Stimulated activated CD8-positive, alpha-beta memory T cell treated with anti-CD3 and anti-CD28 coated beads, Interleukin-4, amount 100 ng/mL, for 48 hours (primary cell): Measurements from ENCODE around the gene PTPRN2.

Source experiments
- DNase-seq: peaks from one replicate; pipeline ENCODE4 v3.0.0-alpha.2; 2020

Gene PTPRN2

DNA sequence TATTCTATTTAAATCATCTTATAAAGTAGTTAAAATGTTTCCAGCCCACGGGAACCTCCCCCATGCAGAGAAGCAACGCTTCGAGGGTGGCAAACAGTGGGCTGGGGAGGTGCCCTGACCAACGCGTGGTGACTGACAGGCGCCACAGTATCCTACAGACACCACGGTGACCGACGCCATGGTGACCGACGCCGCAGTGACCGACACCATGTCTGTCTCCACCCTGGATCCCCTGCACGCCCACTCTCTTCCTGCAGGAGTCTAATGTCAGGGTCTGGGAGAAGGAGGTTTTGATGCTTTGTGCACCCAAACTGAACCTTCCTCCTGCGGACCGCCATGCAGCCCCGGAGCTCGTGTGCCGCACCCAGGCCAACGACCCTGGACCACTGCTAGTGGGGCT lies 464.4 kb downstream of the PTPRN2 start:
- no peak for DNase-seq

DNA sequence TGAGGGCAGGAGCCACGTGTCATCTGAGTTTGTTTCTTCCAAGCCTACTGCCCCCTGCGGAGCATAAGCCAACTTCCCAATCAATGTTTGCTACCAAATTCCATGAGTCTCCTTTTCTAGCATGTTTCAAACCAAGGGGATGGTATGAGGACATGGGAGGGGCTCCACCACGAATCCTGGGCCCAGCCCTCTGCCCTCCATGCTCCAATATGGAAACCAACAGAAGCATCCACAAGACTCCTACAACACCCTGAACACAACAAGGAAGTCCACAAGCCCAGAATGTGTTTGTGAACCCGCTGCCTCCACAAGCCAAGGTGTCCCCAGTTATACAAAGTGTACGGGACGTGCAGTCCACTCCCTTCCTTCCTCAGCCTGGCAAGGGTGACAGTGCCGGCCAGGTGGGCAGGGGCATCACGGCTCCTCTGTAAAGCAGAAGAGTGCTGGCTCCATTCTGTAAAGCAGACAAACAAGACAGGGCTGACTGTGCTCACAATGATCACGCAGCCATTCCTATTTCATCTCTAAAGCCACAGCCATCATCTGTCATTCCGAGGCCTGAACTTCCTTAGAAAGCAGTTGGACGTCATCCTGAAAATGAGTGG lies 466.1 kb downstream of the PTPRN2 start:
- no peak for DNase-seq

DNA sequence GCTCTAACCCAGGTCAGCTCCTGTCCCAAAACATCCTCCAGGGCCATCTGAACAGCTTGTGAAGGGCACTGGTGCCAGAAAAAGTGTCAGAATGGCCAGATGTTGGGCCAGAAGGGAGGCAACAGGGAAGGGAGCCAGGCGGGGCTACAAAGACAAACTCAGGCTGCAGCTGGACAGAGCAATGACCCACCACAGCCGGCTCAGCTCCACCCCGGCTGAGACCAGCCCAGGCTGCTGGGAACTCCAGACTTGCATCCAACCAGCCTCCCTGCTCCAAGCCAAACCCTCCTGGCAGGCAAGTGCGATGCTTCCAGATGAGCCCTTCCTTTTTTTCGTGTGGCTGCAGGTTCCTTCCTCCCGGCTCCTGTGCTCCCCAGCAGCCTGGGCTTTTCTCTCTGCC lies 466.9 kb downstream of the PTPRN2 start:
- no peak for DNase-seq

DNA sequence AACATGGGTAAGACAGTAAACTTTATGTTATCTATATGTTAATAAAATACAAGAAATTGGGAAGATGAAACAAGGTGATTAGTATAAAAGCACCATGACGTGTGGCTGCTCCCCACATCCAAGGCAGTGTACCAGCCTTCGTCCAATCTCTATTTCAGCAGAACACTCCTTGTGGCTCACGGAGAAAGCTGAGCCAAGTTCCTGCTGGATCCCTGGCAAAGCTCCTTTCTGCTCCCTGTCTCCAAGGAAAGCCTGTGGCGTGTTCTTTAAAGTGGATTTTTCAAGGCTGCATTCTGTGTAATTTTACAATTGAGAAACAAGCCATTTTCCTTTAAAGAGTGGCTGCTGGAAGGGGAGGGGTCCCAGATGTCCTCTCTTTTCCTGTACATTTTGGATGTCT lies 467.3 kb downstream of the PTPRN2 start:
- no peak for DNase-seq

DNA sequence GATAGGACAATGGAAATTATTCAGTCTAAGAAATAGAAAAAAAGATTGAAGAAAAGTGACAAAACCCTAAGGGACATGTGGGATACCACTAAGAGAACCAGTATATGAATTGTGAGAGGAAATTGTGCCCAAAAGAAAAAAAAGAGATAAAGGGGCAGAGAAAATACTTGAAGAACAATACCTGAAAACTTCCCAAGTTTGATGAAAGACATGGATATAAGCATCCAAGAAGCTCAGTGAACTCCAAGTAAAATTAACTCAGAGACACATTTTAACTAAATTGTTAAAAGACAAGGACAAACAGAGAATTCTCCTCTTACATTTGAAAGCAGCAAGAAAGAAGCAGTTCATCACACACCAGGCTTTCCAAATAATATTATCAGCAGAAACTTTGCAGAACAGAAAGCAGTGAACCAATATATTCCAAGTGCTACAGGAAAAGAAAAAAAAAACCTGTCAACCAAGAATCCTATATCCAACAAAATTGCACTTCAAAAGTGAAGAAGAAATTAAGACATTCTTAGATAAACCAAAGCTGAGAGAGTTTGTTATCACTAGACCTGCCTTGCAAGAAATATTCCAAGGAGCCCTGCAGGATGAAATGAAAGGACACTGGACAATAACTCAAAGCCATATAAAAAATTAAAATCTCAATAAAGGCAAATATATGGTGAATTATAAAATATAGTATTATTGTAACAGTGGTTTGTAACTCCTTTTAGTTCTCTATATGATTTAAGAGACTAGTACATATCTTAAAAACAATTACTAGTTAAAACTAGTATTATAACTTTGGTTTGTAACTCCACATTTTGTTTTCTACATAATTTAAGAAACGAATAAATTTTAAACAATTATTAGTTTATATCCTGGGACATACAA lies 470.0 kb downstream of the PTPRN2 start:
- no peak for DNase-seq

DNA sequence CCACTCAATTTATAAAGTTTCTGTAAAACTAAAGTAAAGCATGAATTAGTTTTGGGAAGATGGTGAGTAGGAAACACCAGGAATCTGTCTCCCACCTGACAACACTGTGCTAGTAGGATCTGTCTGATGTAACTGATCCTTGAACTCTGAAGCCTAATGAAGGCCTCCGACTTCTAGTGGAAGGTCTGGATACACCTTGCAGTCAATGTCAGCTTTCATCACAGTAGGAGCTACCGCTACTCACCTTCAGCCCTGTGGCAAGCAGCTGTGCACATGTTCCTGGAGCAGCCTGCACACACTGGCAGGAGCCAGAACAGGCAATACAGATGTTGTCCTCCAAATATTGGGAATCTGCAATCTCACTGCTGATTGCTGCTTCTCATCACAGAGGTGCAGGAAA lies 471.4 kb downstream of the PTPRN2 start:
- no peak for DNase-seq

DNA sequence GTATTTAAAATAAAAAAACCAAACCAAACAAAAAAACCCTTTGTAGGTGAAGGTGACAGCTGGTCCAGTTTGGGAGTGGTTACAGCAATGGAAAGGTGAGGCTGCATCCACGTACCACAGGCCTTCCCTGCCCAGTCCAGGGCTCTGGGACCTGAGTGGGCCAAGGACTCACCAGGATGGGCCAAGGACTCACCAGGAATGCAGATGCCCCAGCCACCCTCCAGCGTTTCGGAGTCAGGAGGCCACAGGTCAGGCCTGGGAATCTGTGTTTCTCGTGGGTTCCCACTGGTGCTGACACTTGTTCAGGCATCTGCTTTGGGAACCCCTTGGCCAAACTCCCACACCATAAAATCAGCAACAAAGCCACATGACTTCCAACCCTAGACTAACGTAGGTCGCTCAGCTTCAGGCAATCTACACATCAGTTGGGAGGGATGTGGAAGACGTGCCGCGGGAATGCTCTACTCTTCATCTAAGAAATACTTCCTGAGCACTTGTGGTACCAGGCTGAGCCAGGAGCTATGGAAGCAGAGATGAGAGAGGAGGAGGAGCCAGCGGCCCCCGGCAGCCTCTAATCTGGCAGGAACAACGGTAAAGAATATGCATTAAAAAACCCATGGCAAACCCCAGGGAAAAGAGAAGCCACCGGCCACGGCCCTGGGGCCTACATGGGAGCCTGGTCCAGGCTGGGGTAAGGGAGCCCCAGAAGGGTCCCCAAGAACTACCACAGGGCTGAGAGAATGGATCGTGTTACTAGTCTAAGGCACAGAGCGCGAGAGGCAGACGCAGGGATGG lies 473.4 kb downstream of the PTPRN2 start:
- DNase-seq = no peak

DNA sequence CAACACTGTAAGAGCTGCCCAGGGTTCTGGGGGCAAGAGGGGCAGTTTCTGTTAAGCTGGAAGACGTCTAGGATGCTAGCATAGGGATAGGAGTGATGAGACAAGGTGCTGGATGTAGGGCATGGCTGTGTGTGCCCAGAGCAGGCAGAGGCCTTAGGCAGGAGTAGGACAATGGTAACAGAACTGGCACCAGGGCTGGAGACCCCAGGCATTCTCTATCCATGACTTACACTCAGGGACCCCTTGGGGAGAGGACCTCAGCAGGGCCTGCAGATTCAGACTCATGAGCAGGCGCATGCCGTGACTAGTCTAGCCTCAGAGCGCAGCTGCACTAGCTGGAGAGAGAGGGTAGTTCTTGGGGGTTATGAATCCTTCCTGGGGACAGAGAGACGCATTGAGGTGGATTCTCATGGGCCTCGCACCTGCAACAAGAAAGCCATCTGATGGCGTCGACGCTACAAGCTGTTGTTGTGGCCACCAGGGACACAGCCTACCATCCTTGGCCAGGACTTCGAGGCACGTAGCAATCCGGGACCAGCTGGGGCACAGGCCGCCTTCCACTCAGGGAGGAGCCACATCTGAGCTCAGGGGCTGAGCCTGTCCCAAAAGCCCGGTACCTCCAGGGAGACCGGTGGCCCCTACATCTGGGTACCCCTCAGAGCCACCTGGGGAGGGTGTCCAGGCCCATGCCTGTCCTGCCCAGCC lies 474.1 kb downstream of the PTPRN2 start:
- no peak for DNase-seq

DNA sequence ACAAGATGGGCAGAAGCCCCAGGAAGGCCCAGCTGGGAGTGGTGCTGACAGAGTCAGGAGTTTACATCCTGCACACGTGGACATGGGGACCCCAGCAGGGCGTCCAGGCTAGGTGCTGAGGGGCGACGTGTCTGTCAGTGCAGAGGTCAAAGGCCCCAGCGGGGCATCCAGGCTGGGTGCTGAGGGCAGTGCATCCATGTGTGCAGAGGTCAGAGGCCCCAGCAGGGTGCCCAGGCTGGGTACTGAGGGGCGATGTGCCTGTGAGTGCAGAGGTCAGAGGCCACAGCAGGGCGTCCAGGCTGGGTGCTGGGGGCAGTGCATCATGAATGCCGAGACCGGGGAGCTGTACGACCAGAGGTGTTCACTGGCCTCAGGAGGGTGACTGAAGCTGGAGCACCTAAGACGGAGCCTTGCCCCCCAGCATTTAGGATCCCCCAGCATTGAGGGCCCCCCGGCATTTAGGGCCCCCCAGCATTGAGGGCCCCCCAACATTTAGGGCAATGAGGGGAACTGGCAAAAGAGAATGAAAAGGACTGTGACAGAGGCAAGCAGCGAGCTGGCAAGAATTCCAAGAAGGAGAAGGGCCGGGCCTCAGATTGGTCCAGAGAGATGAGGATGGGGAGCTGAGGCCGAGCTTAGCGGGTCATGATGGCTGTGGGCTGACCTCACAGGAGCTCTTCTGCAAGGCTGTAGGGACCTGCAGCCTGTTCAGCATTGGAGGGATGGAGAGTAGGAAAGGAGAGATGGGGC lies 474.9 kb downstream of the PTPRN2 start:
- DNase-seq = no peak

DNA sequence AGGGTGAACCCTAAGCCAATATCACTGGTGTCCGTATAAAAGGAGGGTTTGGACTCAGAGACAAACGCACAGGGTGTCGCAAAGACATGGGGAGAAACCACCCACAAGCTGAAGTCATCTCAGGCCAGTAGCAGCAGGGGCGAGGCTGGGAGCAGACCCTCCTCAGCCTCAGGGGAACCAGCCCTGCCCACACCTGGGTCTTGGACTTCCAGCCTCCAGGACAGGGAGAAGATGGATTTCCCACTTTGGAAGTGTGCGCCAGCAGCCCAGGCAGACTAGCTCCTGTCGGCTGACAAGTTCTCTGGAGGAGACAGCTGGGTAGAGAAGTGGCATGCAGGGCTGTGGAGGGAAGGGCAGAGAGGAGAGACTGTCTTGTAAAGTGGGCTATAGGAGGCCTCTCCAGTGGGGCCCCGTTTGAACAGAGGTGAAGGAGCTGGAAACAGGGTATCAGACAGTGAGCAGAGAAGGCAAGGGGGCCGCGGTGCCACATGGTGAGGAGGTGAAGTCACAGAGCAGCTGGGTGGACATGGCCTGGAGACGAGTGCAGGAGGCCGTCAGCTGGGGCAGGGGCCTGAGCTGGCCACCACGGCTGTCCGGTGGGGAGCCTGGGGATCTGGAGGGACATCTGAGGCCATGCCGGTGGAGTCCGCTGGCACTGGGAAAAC lies 475.6 kb downstream of the PTPRN2 start:
- no peak for DNase-seq

DNA sequence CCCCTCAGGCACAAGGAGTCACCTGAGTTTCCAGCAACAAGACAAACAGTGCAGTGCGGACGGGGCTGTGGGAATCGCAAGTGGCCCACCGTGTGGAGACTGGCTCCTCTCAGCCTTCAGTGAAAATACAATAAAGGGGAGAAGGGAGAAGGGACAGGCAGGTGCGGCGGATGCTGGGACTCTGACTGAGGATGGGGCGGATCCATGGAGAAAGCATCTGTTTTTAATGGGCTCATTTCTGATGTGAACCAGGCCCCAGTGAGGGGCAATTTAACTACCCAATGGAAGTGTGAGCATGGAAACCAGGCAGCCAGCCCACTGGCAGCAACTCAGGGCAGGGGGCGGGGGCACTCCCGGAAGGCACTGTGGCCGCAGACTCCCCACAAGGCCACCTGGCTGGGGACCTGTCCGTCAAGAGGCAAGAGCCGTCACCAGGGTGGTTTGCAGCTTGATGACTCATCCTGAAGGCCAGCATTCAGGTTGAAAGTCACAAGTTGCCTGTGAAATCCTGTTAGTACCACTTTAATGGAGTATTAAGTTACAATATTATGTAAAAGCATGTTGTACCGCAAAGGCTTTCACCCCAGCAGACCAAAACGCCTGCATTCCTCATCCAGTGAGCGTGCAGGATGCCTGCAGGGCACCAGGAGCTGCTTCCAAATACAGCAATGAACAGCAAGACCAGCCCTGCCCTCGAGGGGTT lies 476.4 kb downstream of the PTPRN2 start:
- no peak for DNase-seq

DNA sequence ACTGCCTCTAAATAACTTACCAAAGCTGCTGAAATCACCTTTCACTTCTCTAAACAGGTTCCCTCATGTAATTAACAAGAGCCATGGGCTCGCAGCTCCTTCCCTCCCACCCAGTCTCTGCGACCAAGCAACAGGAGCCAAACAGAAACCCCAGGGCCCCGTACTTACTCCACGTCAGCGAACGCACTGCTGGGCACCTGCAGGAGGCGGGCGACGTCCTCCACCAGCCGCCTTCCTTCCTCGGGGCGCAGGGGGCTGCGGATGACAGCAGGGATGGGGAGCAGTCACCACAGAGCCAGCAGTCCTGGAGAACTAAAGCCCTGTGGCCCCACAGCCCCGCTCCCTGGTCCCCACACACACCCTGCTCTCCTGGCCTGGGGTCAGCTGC lies 477.0 kb downstream of the PTPRN2 start:
- no peak for DNase-seq

DNA sequence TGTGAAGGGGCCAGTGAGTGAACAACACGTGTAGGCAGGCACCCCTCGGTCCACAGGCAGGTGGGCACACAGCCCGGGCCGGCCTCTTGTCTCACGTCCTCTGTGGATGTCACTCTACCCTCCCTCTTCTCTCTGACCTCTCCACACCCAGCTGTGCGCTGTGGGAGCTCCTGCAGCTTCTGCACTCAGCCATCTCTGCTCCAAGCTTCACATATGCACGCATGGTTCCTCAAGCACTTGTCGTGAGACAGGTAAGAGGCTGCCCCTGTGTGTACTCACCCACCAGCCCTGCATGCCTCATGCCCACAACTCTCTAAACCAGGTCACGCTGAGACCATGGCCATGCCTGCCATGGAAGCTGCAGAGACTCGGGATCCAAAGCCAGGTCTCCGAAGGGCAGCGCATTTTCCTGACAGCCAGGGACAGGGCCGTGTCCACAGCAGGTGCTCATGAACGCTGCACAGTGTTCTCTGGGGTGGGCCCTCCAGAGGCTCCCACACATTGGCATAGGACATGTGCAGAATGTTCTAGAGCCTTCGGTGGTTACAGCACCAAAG lies 477.5 kb downstream of the PTPRN2 start:
- DNase-seq = no peak

DNA sequence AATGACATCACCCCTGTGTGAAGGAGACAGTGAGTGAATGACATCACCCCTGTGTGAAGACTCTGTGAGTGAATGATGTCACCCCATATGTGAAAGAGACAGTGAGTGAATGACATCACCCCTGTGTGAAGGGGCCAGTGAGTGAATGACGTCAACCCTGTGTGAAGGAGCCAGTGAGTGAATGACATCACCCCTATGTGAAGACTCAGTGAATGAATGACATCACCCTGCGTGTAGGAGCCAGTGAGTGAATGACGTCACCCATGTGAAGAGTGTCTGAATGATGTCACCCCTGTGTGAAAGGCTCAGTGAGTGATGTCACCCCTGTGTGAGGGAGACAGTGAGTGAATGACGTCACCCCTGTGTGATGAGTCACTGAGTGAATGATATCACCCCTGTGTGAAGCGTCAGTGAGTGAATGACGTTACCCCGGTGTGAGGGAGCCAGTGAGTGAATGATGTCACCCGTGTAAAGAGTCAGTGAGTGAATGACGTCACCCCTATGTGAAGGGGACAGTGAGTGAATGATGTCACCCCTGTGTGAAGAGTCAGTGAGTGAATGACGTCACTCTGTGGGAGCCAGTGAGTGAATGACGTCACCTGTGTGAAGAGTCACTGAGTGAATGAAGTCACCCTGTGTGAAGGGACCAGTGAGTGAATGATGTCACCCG lies 478.1 kb downstream of the PTPRN2 start:
- DNase-seq = no peak

DNA sequence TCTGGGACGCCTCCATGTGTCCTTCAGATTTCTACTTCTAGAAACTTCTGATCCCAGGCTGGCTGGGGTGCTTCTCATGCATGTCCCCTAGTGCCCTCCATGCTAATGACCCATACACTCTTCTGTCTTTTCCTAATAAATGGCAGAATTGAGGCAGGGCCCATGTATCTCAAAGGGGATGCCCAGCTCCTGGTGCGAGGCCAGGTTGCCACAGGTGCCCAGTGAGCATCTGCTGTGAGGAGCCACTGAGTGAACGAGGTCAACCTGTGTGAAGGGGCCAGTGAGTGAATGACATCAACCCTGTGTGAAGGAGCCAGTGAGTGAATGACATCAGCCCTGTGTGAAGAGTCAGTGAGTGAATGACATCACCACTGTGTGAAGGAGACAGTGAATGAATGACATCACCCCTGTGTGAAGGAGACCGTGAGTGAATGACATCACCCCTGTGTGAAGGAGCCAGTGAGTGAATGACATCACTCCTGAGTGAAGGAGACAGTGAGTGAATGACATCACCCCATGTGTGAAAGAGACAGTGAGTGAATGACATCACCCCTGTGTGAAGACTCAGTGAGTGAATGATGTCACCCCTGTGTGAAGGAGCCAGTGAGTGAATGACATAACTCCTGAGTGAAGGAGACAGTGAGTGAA lies 478.9 kb downstream of the PTPRN2 start:
- DNase-seq = no peak

DNA sequence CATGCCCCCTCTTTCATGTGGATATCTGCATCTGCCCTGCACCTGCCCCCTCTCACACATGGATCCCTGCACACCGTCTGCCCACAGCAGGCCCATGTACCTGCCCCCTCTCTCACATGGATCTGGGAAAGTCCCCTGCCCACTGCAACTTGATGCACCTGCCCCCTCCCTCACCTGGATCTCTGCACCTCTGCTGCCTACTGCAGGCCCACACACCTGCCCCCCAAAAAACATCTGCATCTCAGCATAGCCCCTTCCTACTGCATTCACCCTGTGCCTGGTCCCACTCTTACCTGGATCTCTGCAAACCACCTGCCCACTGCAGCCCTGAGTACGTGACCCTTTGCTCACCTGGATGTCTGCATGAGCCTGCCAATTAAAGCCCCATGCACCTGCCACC lies 479.8 kb downstream of the PTPRN2 start:
- DNase-seq = no peak

DNA sequence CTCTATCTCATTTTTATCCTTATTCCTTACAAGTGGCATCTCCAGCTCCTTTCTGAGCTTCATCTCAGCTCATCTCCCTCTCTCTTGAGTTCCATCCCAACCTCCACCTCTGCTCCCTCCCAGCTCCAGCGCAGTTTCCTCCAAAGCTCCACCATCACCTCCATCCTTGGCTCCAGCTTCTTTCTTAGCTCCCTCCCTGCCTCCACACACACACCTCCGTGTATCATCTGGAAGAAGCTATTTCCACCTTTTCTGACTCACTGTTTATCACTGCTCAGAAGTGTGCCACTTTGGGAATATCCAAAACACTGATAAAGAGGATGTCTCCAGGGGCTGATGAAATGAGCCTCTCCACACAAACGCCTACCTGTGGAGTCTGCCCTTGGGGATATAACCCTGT lies 481.4 kb downstream of the PTPRN2 start:
- no peak for DNase-seq

DNA sequence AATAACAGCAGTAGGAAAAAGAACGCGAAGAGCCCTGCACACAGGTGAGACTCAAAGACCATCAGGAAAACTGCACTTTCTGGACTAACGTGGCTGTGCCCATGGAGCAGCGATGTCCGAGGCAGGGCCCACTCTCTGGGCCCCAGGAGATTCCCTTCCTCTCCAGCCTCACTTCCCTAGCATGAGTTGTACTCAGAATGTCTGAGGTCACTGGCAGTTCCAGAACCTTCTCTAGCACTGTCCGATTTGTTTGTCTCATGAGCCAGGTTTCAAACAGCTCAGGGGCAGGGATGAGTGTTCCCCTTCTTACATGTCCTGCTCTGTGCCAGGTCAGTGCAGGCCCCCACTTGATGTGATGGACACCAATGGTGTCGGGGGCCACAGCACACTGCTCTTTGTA lies 484.2 kb downstream of the PTPRN2 start:
- DNase-seq = no peak

DNA sequence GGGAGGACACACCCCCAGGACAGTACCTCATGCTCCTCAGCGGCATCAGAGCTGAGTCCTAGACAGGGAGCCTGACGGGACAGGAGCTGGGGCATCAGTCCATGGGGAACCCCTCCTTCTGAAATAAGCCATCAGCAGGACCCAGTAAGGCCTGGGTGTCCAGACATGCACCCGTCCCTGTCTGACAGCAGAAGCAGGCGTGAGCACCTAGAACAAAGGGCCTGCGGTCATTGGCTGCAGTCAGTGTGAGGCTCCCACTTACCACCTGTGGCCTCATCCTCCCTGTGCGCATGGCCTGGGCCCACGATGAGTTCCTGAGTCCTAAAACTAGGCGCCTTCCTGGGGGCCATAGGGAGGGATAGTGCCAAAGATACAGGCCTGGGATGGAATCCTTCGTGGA lies 484.7 kb downstream of the PTPRN2 start:
- no peak for DNase-seq
